Transverse colon (tissue), 4 donors: ENCODE data around the gene MPDZ. TPM values are rescaled to one million over a fixed set of nuclear protein-coding genes. Genes with fewer than 3 reads are reported as not detected.

Experiments used
- DNase-seq: peaks from one replicate; pipeline ENCODE4 v3.0.0-alpha.2; 2019
- H3K27ac ChIP-seq, 4 donors: fragments of 200-600 bp; sonication (generic); 2 replicates each; pipeline ENCODE4 v1.5.1; 2016 to 2018; ENCODE audit warnings: inconsistent platforms in 4 of 4
- H3K27me3 ChIP-seq: fragments of 200-600 bp; sonication (generic); 2 replicates; pipeline ENCODE4 v1.5.1; 2017; ENCODE audit warnings: inconsistent platforms
- H3K36me3 ChIP-seq, 4 donors: fragments of 200-600 bp; sonication (generic); 2 replicates each; pipeline ENCODE4 v1.5.1; 2017 to 2019; ENCODE audit warnings: inconsistent platforms in 4 of 4
- H3K4me1 ChIP-seq, 4 donors: fragments of 200-600 bp; sonication (generic); 2 replicates each; pipeline ENCODE4 v1.5.1; 2017 to 2020; ENCODE audit warnings: inconsistent platforms in 4 of 4
- H3K4me3 ChIP-seq, 4 donors: fragments of 200-600 bp; sonication (generic); 1 replicate in 1 of 4; 2 replicates in 3 of 4; pipeline versions ENCODE4 v1.5.1 to v1.6.1; 2017 to 2019; ENCODE audit warnings: inconsistent platforms in 4 of 4
- H3K9me3 ChIP-seq, 2 donors: fragments of 200-600 bp; sonication (generic); 2 replicates each; pipeline ENCODE4 v1.5.1; 2017 to 2019; ENCODE audit warnings: inconsistent platforms in 2 of 2
- CTCF ChIP-seq, 5 experiments: fragments of 200-600 bp in 3 of 5; fragments of 450-650 bp in 2 of 5; sonication (generic) in 3 of 5; IDR thresholded peaks; 1 replicate in 2 of 5; 2 replicates in 3 of 5; pipeline ENCODE4 v1.5.1; 2016 to 2017; ENCODE audit warnings: antibody characterized with exemption in 5 of 5, inconsistent platforms in 3 of 5, mild to moderate bottlenecking in 2 of 5, moderate library complexity in 1 of 5
- EP300 ChIP-seq: sonication (generic); formaldehyde crosslinking; IDR thresholded peaks from one replicate; pipeline ENCODE4 v1.6.1; 2017; ENCODE audit warnings: antibody characterized with exemption, low read depth
- POLR2A ChIP-seq: fragments of 450-650 bp; IDR thresholded peaks from one replicate; pipeline ENCODE4 v1.6.1; 2016; ENCODE audit warnings: antibody characterized with exemption, mild to moderate bottlenecking, moderate library complexity
- POLR2AphosphoS5 ChIP-seq, 3 donors: sonication (generic); formaldehyde crosslinking; IDR thresholded peaks; one replicate each; pipeline ENCODE4 v1.6.1; 2016; ENCODE audit warnings: antibody characterized with exemption in 3 of 3
- WGBS, 2 donors: methylation state at CpG; one replicate each; pipeline ENCODE4 v1.1.5; 2018; ENCODE audit warnings: low coverage in 1 of 2; 5-methylcytosine and 5-hydroxymethylcytosine counted together
- in situ Hi-C, 4 donors: fragments of 200-750 bp; cut with MboI; loops; one replicate each; pipeline versions ENCODE4 v1.15.0 to v1.15.1; 2017; ENCODE audit warnings: low sequenced_read_pairs in 3 of 4, low pct_ligation_motif_present in 1 of 4, low pct_unique_long_range_greater_than_20kb in 1 of 4
- intact Hi-C: fragments of 100-400 bp; cut with DNase I; formaldehyde crosslinking; loops from one replicate; pipeline ENCODE4 v1.15.1; 2023; ENCODE audit warnings: low total_unique reads
- total RNA-seq, 4 donors: library from RNA; depleted of rRNA; stranded (reverse); fragments of >200 nt; gene quantifications; one replicate each; pipeline ENCODE4 v1.1.0, GENCODE V29; 2016

The MPDZ gene
- total RNA-seq, 4 donors from 2014 or later, result 9.7 to 62.1 (median 14.5) TPM

GRCh38 chr9:13116292-13116691 is 163.2 kb downstream of the MPDZ start:
- Histone ChIP-seq H3K4me1 (no peaks in the 10 kb centered on the region), H3K4me3 (no peak overlapping the region), H3K27ac (no peak overlapping the region), H3K9me3 (no peaks in the 10 kb centered on the region), H3K27me3 (no peaks in the 10 kb centered on the region), H3K36me3 (no peaks in the 10 kb centered on the region)
- 82 to 83% methylated on average over 2 of the region's 2 CpGs for WGBS, 2 donors
- no peak for DNase-seq
- TF ChIP-seq POLR2AphosphoS5 (IDR thresholded peaks at IDR 0.05) (no peak), EP300 (no peak), CTCF (IDR thresholded peaks at IDR 0.05) (no peak), POLR2A (no peak)
- intact Hi-C loops, result no loop called here
- in situ Hi-C loops, result no loop called here

GRCh38 chr9:13113751-13114150 is 165.7 kb downstream of the MPDZ start:
- intact Hi-C loops, result no loop called here
- no peaks in the 10 kb centered on the region for H3K9me3 ChIP-seq
- no peak for DNase-seq
- no peaks in the 10 kb centered on the region for H3K27me3 ChIP-seq
- H3K4me3 ChIP-seq, result no peak overlapping the region
- H3K36me3 ChIP-seq, result no peaks in the 10 kb centered on the region
- TF ChIP-seq POLR2A, result no peak
- TF ChIP-seq CTCF (IDR thresholded peaks at IDR 0.05), result no peak
- 33 to 58% methylated on average over 1 of the region's 1 CpG for WGBS, 2 donors
- no peak overlapping the region for H3K27ac ChIP-seq
- in situ Hi-C loops, result no loop called here
- no peaks in the 10 kb centered on the region for H3K4me1 ChIP-seq

- in situ Hi-C loops, result no loop called here
- Histone ChIP-seq H3K4me3 (no peak overlapping the region), H3K4me1 (no peaks in the 10 kb centered on the region), H3K36me3 (no peaks in the 10 kb centered on the region), H3K27me3 (no peaks in the 10 kb centered on the region), H3K27ac (no peak overlapping the region), H3K9me3 (no peaks in the 10 kb centered on the region)
- intact Hi-C loops, result no loop called here
- TF ChIP-seq CTCF (IDR thresholded peaks at IDR 0.05) (no peak), POLR2A (no peak), EP300 (no peak), POLR2AphosphoS5 (IDR thresholded peaks at IDR 0.05) (no peak)
- 55 to 57% methylated on average over 3 of the region's 3 CpGs for WGBS, 2 donors
- DNase-seq, result no peak
Measured at GRCh38 chr9:13113216-13113615, 166.3 kb downstream of the MPDZ start.

- intact Hi-C loops, result no loop called here
- WGBS, 2 donors, result 75 to 91% methylated on average over 2 of the region's 2 CpGs
- Histone ChIP-seq H3K4me1 (no peaks in the 10 kb centered on the region), H3K36me3 (peaks cover 0 to 3% (median 0%) of the 10 kb centered on the region in 4 donors), H3K4me3 (no peak overlapping the region), H3K27me3 (no peaks in the 10 kb centered on the region), H3K9me3 (no peaks in the 10 kb centered on the region), H3K27ac (no peak overlapping the region)
- DNase-seq, result no peak
- TF ChIP-seq EP300 (no peak), POLR2A (no peak), POLR2AphosphoS5 (IDR thresholded peaks at IDR 0.05) (no peak), CTCF (IDR thresholded peaks at IDR 0.05) (no peak)
- in situ Hi-C loops, result no loop called here
Measured at GRCh38 chr9:13111778-13112177, 167.7 kb downstream of the MPDZ start.
